Muscle layer of colon (tissue), 2 donors: ENCODE results near the gene SMAD4.

Experiments used
- H3K27ac ChIP-seq: one replicate; pipeline ENCODE4 v1.7.0; 2013; ENCODE audit warnings: low read depth, mild to moderate bottlenecking, low read length, moderate library complexity
- H3K27me3 ChIP-seq, 2 donors: one replicate each; pipeline ENCODE4 v1.7.0; 2013; ENCODE audit warnings: low read length in 2 of 2, mild to moderate bottlenecking in 2 of 2; ENCODE audit not compliant: insufficient read depth in 2 of 2, control insufficient read depth in 1 of 2
- H3K36me3 ChIP-seq: one replicate; pipeline ENCODE4 v1.7.0; 2013; ENCODE audit warnings: mild to moderate bottlenecking, low read length; ENCODE audit not compliant: insufficient read depth
- H3K4me1 ChIP-seq: one replicate; pipeline ENCODE4 v1.7.0; 2013; ENCODE audit warnings: mild to moderate bottlenecking, low read length; ENCODE audit not compliant: insufficient read depth
- H3K4me3 ChIP-seq, 2 donors: one replicate each; pipeline ENCODE4 v1.7.0; 2013; ENCODE audit warnings: low read length in 2 of 2, low read depth in 1 of 2, mild to moderate bottlenecking in 1 of 2, moderate library complexity in 1 of 2
- H3K9ac ChIP-seq: one replicate; pipeline ENCODE4 v1.7.0; 2013; ENCODE audit warnings: low read length
- H3K9me3 ChIP-seq: one replicate; pipeline ENCODE4 v1.7.0; 2013; ENCODE audit warnings: mild to moderate bottlenecking, low read length
- donor health status: abdominal sarcoma.
- donor health status: Adenocarcinoma of cecum.

The SMAD4 gene

DNA sequence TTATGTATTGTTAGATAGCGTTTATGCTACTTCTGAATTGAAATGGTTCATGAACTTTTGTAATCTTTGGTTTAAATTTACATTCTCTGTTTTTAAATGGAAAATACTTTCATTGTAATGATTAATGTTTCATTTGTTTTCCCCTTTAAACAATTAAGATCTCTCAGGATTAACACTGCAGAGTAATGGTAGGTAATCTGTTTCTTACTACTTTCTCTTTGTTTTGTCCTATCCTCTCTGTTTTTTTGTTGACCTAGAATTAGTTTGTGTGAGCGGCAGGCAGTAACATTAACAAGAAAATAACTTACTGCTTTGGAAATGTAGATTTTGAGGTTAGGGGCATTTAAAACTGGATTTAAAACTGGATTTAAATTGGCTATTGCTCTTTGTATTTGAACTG is 19.1 kb downstream of the SMAD4 start:
- Histone ChIP-seq H3K4me1 (peaks cover 19% of the 10 kb centered on the region), H3K9ac (no peak overlapping the region), H3K4me3 (no peak overlapping the region), H3K27ac (no peak overlapping the region), H3K9me3 (no peaks in the 10 kb centered on the region), H3K27me3 (no peaks in the 10 kb centered on the region), H3K36me3 (peaks cover 7% of the 10 kb centered on the region)

DNA sequence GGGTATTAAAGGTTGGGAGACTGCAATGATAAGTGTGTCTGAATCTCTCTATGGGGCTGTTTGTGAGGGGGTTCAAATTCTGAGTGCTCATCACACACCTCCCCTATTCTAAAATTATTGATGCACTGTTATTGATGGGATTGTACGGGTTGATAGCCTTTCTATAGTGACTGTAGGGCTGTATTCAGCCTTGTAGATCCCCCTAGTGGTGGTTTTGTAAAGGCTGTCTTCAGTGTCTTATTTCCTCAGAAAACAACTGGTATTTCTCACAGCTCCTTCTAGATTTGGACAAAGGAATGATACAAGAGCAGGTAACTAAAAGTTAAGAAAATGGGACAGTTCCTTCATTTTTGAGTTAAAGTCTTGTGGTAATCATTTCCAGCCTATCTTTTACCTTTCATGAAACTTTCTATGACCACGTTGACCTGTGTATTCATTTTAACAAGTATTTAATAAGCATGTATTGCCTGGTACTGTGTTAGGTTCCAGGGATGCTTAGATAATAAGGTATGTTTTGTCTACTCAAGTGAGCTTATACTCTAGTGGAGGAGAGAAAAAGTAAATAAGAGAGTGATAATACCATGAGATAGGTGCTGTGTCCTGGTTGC is 21.2 kb downstream of the SMAD4 start:
- no peaks in the 10 kb centered on the region for H3K27me3 ChIP-seq
- H3K4me3 ChIP-seq, result no peak overlapping the region
- no peaks in the 10 kb centered on the region for H3K4me1 ChIP-seq
- H3K9ac ChIP-seq, result no peak overlapping the region
- H3K27ac ChIP-seq, result no peak overlapping the region
- no peaks in the 10 kb centered on the region for H3K9me3 ChIP-seq
- H3K36me3 ChIP-seq, result peaks cover 12% of the 10 kb centered on the region

DNA sequence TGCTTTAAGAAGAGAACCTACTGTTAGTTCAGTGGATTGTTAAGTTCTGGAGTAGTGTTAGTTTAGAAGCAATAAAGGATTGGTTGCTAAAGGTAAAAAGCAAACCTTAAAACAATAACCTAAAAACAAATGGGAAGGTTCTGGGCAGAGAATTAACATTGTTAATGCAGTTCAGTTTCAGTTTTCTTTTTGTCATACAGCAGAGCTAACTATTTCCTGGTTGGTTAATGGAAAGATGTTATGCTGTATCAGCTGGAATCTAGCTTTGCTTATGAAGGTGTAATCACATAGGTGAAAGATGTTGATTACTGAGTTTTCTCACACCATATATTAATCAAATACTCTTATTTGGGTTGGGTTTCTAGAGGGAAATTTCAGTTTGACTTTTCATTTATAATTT is 23.8 kb downstream of the SMAD4 start:
- Histone ChIP-seq H3K36me3 (peaks cover 19% of the 10 kb centered on the region), H3K4me1 (no peaks in the 10 kb centered on the region), H3K4me3 (no peak overlapping the region), H3K9me3 (no peaks in the 10 kb centered on the region), H3K27me3 (no peaks in the 10 kb centered on the region), H3K27ac (no peak overlapping the region), H3K9ac (no peak overlapping the region)

DNA sequence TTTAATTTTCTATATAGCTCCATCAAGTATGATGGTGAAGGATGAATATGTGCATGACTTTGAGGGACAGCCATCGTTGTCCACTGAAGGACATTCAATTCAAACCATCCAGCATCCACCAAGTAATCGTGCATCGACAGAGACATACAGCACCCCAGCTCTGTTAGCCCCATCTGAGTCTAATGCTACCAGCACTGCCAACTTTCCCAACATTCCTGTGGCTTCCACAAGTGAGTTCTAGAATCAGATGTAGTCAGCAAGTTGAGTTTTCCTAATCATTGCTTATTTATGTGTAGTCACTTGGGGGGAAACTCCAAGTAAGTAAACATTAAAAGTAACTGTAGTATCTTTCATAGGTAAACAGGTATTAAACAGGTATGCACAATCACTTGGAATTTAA is 24.8 kb downstream of the SMAD4 start:
- Histone ChIP-seq H3K27ac (no peak overlapping the region), H3K4me1 (no peaks in the 10 kb centered on the region), H3K36me3 (peaks cover 21% of the 10 kb centered on the region), H3K9me3 (no peaks in the 10 kb centered on the region), H3K4me3 (no peak overlapping the region), H3K9ac (no peak overlapping the region), H3K27me3 (no peaks in the 10 kb centered on the region)

DNA sequence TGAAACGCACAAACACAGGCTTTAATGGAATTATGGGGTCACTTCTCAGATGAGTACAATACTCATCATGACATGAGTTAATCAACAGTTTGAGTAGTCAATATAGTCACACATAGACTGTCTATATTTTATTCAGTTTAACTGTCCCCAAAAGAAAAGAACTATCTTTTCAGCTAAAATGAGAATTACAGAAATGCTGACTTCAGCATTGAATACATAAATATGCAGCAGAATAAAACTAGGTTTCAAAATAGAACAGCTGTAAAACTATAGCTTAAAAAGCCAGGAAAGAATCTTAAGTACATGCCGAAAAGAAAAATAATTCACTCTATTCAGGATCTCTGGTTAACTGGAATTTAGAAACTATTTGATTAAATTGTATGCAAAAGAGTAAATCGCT is 30.0 kb downstream of the SMAD4 start:
- H3K36me3 ChIP-seq, result peaks cover 33% of the 10 kb centered on the region
- no peak overlapping the region for H3K27ac ChIP-seq
- H3K27me3 ChIP-seq, result no peaks in the 10 kb centered on the region
- no peaks in the 10 kb centered on the region for H3K4me1 ChIP-seq
- H3K9ac ChIP-seq, result no peak overlapping the region
- H3K4me3 ChIP-seq, result no peak overlapping the region
- H3K9me3 ChIP-seq, result no peaks in the 10 kb centered on the region

DNA sequence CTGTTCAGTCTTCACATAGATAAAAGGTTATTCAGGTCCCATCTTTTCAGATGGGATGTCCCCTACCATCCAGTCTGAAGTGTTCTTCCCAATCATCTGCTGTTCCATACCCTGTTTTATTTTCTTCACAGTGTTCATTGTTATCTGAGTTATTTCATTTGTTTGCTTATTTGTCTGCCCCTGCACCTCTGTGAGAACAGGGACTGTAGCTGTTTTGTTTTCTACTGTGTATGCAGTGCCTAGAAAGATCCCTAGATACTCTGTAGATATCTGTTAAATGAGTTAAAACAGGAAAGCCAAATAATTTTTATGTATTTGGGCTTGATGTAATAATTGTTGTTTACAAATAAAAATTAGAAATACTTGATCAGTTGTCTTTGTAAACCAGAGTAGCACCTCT is 34.2 kb downstream of the SMAD4 start:
- Histone ChIP-seq H3K4me1 (peaks cover 4% of the 10 kb centered on the region), H3K4me3 (no peak overlapping the region), H3K27me3 (no peaks in the 10 kb centered on the region), H3K36me3 (peaks cover 29% of the 10 kb centered on the region), H3K9ac (no peak overlapping the region), H3K27ac (no peak overlapping the region), H3K9me3 (no peaks in the 10 kb centered on the region)

DNA sequence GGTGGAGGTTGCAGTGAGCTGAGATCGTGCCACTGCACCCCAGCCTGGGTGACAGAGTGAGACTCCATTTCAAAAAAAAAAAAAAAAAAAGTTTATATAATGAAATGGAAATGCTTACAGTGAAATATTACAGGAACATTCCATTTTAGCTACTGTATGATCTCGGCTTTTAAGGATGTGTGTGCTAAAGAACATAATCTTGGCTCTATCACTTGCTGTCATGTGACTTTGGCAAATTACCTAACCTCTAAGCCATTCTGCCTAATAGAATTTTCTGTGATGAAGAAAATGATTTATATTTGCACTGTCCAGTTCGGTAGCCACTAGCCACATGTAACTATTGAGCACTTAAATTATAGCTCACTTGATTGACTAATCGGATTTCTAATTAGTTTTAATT is 36.3 kb downstream of the SMAD4 start:
- Histone ChIP-seq H3K27ac (no peak overlapping the region), H3K9me3 (no peaks in the 10 kb centered on the region), H3K27me3 (no peaks in the 10 kb centered on the region), H3K9ac (no peak overlapping the region), H3K4me1 (peaks cover 4% of the 10 kb centered on the region), H3K36me3 (peaks cover 24% of the 10 kb centered on the region), H3K4me3 (no peak overlapping the region)

DNA sequence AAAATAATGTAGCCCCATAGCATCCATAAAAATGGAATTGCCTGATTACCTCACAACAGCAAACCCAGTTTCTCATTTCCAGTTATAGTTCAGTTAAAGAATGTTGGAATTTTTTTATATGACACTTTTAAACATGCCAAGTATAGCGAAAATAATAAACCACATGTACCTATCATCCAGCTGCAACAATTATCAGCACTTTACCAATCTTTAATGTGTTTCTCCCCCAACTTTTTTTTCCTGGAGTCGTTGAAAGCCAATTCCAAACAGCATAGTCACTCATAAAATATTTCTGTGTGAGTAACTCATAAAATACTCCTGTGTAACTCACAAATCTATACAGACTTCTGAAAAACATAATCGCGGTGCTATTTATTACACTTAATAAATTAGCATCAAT is 38.1 kb downstream of the SMAD4 start:
- Histone ChIP-seq H3K9me3 (no peaks in the 10 kb centered on the region), H3K36me3 (peaks cover 24% of the 10 kb centered on the region), H3K4me3 (no peak overlapping the region), H3K4me1 (peaks cover 7% of the 10 kb centered on the region), H3K9ac (no peak overlapping the region), H3K27me3 (no peaks in the 10 kb centered on the region), H3K27ac (peak overlapping the region; percentile 32)

DNA sequence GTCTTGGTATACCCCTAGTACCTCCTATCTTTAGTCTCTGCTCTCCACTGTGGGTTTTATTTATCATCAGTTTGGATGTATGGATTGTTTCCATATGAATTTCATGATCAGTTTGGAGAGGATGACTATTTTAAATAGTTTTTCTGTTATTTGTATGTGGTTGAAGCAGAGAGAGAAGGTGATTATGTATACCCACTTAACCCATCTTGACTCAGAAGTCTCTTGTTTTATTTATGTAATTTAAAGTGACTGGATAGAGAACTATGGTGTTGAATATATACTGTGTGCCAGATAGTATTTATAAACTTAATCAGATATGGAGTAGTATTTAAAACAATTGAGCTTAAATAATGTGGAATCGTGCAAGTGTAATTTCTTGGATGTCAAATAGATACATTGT is 39.9 kb downstream of the SMAD4 start:
- H3K36me3 ChIP-seq, result peaks cover 24% of the 10 kb centered on the region

DNA sequence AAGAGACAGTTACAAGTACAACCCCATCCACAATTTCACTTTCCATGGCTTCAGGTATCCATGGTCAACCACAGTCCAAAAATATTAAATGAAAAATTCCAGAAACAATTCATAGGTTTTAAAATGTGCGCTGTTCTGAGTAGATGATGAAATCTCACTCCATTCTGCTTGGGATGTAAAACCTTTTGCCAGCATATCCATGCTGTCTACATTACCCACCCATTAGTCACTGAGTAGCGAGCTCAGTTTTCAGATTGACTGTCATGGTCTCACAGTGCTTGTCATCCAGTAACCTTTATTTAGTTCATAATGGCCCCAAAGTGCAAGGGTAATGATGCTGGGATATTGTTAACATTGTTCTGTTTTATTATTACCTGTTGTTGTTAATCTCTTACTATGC is 40.5 kb downstream of the SMAD4 start:
- no peak overlapping the region for H3K4me3 ChIP-seq
- no peaks in the 10 kb centered on the region for H3K27me3 ChIP-seq
- no peak overlapping the region for H3K27ac ChIP-seq
- no peak overlapping the region for H3K9ac ChIP-seq
- peaks cover 17% of the 10 kb centered on the region for H3K4me1 ChIP-seq
- H3K36me3 ChIP-seq, result peaks cover 20% of the 10 kb centered on the region
- no peaks in the 10 kb centered on the region for H3K9me3 ChIP-seq

More for the DNA sequence above, 39.9 kb downstream of the SMAD4 start:
- H3K4me1 ChIP-seq, result peaks cover 10% of the 10 kb centered on the region
- no peaks in the 10 kb centered on the region for H3K9me3 ChIP-seq
- H3K4me3 ChIP-seq, result no peak overlapping the region
- no peak overlapping the region for H3K27ac ChIP-seq
- no peaks in the 10 kb centered on the region for H3K27me3 ChIP-seq
- no peak overlapping the region for H3K9ac ChIP-seq

DNA sequence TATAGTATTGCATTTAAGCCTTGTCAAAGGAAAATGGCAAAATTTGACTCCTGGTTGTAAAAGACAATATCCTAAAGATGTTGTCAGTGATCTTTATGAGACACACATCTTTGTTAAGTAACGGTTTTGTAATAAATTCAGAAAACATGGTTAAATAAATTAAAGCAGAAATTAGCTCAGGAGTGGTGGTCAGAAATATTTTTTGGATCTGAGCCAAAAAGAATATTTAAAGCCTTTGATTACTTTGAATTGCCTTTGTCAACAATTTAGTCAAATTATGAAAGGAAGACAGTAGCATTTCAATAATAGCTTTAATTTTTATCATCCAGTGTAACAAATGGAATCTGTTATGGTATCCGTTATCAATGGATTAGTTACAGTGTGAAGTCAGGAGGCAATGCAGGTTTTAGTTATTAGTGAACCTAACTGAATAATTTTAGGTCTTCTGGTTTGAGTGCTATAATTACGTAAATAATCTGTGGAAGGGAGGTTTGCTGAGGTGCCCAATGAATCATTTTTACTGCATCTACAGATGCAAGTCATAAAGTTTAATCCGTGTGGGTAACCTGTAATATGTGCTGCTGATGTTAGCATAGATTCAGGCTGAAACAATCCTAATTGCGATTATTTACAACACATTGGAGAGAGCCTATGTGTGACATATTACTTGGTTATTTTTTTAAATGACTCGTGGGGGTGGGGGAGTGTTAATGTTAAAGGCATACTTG is 42.7 kb downstream of the SMAD4 start:
- Histone ChIP-seq H3K27me3 (no peaks in the 10 kb centered on the region), H3K36me3 (peaks cover 21% of the 10 kb centered on the region), H3K9me3 (no peaks in the 10 kb centered on the region), H3K4me3 (no peak overlapping the region), H3K4me1 (peaks cover 20% of the 10 kb centered on the region), H3K27ac (no peak overlapping the region), H3K9ac (no peak overlapping the region)

DNA sequence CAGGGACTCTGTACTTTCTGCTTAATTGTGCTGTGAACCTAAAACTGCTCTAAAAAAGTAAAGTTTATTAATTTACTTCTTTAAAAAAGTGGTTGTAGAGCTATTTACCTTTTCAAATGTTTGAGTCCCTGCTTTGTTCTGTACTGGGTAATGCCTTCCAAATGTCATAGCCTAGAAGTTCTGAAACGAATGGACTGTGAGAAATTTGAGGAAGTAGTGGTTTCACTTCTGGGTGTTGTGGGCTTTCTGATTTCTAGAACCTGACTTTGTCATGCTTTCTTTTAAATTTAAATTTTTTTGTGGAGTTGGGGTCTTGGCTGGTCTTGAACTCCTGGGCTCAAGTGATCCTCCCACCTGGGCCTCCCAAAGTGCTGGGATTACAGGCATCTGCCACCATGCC is 44.6 kb downstream of the SMAD4 start:
- Histone ChIP-seq H3K4me1 (peaks cover 20% of the 10 kb centered on the region), H3K36me3 (peaks cover 19% of the 10 kb centered on the region)

More for the DNA sequence above, 44.6 kb downstream of the SMAD4 start:
- Histone ChIP-seq H3K9ac (no peak overlapping the region), H3K9me3 (no peaks in the 10 kb centered on the region), H3K27ac (no peak overlapping the region), H3K27me3 (no peaks in the 10 kb centered on the region), H3K4me3 (no peak overlapping the region)
